OCI-LY3 (cell line): ENCODE data around the gene CNIH3.

Experiments
- CTCF ChIP-seq: fragments of 200-600, 300-600 bp; sonication (generic); IDR thresholded peaks from 2 replicates; pipeline ENCODE4 v1.5.1; 2014; ENCODE audit warnings: antibody characterized with exemption, low read length, low read depth
- EZH2phosphoT487 ChIP-seq: fragments of 200-600 bp; shearing (Covaris generic); IDR thresholded peaks from 2 replicates; pipeline ENCODE4 v1.6.1; 2018; ENCODE audit warnings: antibody characterized with exemption, mixed run types, low read depth

DNA sequence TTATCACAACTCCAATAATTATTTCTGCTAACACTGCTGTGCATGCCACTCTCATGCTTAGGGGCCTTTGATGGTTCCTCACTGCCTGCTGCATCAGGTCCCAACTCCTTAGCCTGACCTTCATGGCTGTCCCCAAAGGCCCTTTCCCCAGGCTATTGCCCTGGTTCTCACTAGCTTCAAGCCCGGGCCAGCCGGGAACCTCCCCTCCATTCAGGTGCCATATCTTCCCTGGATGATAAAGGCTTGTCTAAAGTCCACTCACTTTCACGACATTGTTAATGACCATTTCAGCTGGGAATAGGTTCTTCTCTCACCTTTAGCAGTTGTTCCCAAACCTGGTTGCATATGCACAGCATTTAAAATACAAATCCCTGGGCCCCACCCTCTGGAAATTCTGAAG is 95.8 kb downstream of the CNIH3 start:
- TF ChIP-seq CTCF (no peak), EZH2phosphoT487 (no peak)
